Large intestine (tissue), 3 donors: ENCODE results near the gene CLCN3. TPM values are rescaled to one million over a fixed set of nuclear protein-coding genes. Genes with fewer than 3 reads are reported as not detected.
A peak's percentile ranks its signal among the peaks of the same experiment; 100 is the strongest.

ENCODE experiments used
- DNase-seq, 2 donors: peaks; one replicate each; pipeline versions ENCODE4 v3.0.0 to v3.0.0-alpha.2; 2013
- H3K27ac ChIP-seq: one replicate; pipeline ENCODE4 v1.5.1; 2013; ENCODE audit warnings: low read length
- H3K27me3 ChIP-seq: 2 replicates; pipeline ENCODE4 v1.6.1; 2013; ENCODE audit warnings: low read length; ENCODE audit not compliant: control insufficient read depth, insufficient read depth
- H3K36me3 ChIP-seq: 2 replicates; pipeline ENCODE4 v1.6.1; 2013; ENCODE audit warnings: low read length; ENCODE audit not compliant: control insufficient read depth, insufficient read depth
- H3K4me1 ChIP-seq: one replicate; pipeline ENCODE4 v1.6.1; 2013; ENCODE audit warnings: low read length; ENCODE audit not compliant: control insufficient read depth, insufficient read depth
- H3K4me3 ChIP-seq: one replicate; pipeline ENCODE4 v1.5.1; 2013; ENCODE audit warnings: low read length
- H3K9me3 ChIP-seq: one replicate; pipeline ENCODE4 v1.6.1; 2013; ENCODE audit warnings: mild to moderate bottlenecking, low read depth, low read length, moderate library complexity; ENCODE audit not compliant: control insufficient read depth
- WGBS: methylation state at CpG from one replicate; pipeline ENCODE4 v1.1.5; 2013; ENCODE audit warnings: low lambda C conversion rate; ENCODE audit not compliant: insufficient coverage; 5-methylcytosine and 5-hydroxymethylcytosine counted together
- polyA plus RNA-seq: library from polyadenylated mRNA; unstranded; fragments of 120-200 nt; gene quantifications from one replicate; pipeline ENCODE4 v1.2.1, GENCODE V29; 2013

Gene CLCN3
- polyA plus RNA-seq, 1 donor: 48.7 TPM

DNA sequence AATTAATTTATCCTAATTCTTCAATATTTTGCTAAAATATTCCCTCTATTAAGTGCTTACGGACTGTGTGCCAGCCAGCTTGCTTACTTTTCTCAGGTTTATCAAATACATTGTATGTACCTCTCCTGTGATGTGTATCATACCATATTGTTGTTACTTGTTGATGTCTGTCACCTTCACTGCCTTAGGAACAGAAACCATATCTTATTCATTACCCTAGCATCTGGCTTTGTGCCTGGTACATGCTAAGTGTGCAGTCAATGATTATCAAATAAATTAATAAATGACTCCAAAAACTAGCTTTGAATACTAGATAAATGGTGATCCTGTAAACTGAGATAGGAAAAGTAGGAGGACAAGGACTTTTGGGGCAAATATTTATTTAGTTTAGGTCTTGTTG is 6.9 kb downstream of the CLCN3 start:
- no peak overlapping the region for H3K4me3 ChIP-seq
- H3K9me3 ChIP-seq: no peaks in the 10 kb centered on the region
- peaks cover 2% of the 10 kb centered on the region for H3K36me3 ChIP-seq
- 100% methylated on average over 1 of the region's 1 CpG for WGBS
- no peak for DNase-seq
- H3K27me3 ChIP-seq: no peaks in the 10 kb centered on the region
- H3K4me1 ChIP-seq: no peaks in the 10 kb centered on the region
- no peak overlapping the region for H3K27ac ChIP-seq

DNA sequence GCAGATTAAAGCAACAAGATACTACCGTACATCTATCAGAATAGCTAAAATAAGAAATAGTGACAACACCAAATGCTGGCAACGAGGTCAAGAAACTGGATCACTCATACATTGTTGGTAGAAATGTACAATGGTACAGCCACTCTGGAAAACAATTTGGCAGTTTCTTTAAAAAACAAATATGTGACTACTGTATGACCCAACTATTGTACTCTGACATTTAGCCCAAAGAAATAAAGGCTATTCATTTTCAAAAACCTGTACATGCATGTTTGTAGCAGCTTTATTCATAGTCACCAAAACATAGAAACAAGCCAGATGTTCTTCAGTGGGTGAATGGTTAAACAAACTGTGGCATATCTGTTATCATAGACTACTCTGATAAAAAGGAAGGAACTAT is 8.2 kb downstream of the CLCN3 start:
- no peak for DNase-seq
- WGBS: 100% methylated on average over 1 of the region's 2 CpGs
- H3K4me1 ChIP-seq: no peaks in the 10 kb centered on the region
- H3K27me3 ChIP-seq: no peaks in the 10 kb centered on the region
- no peaks in the 10 kb centered on the region for H3K9me3 ChIP-seq
- H3K36me3 ChIP-seq: peaks cover 2% of the 10 kb centered on the region
- H3K27ac ChIP-seq: no peak overlapping the region
- no peak overlapping the region for H3K4me3 ChIP-seq

DNA sequence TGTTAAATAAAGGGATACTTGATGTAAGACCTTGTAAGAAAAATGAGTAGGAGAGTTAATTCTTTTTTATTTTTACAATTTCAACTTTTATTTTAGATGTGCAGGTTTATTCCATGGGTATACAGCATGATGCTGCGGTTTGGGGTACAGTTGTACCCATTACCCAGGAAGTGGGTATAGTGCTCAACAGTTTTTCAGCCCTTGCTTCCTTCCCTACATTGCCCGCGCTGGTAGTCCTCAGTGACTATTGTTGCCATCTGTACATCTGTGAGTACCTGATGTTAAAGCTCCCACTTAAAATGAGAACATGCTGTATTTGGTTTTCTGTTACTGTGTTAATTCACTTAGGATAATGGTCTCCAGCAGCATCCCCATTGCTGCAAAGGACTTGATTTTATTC is 9.7 kb downstream of the CLCN3 start:
- no CpG with 5 or more reads among the region's 3 CpGs for WGBS
- no peaks in the 10 kb centered on the region for H3K4me1 ChIP-seq
- no peaks in the 10 kb centered on the region for H3K27me3 ChIP-seq
- no peak overlapping the region for H3K4me3 ChIP-seq
- no peak overlapping the region for H3K27ac ChIP-seq
- H3K36me3 ChIP-seq: peaks cover 2% of the 10 kb centered on the region
- no peak for DNase-seq
- H3K9me3 ChIP-seq: no peaks in the 10 kb centered on the region

DNA sequence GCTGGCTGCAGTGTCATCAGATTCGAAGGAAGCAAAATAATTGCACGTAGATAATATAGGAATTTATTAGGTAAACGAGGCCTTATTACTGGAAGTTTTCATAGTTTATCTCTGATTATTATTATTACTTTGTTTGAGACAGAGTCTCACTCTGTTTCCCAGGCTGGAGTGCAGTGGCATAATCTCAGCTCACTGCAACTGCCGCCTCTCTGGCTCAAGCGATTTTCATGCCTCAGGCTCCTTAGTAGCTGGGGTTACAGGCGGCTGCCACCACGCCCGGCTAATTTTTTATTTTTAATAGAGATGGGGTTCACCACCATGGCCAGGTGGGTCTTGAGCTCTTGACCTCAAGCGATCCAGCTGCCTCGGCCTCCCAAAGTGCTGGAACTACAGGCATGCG is 12.5 kb downstream of the CLCN3 start:
- 57% methylated on average over 1 of the region's 11 CpGs for WGBS

DNA sequence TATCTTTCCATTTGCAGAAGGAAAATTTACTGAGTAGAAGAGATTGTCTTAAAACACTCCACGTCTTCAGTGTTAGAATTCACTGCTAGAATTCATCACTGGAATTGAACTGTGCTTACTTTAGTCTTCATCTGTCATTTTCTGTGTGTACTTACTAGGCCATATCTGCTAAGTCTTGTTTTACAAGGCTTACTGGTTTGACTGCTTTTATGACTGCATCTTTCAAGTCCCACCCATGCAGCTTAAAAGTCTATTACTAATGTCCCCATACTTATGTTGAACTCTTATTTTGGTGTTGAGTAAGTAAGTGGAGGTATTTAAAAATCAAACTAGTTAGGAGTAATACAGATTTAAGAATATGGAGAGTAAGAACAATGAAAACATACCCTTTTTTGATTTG is 14.6 kb downstream of the CLCN3 start:
- DNase-seq: peak; percentile 77 to 86
- Histone ChIP-seq H3K27ac (no peak overlapping the region), H3K27me3 (no peaks in the 10 kb centered on the region), H3K4me1 (no peaks in the 10 kb centered on the region), H3K36me3 (peaks cover 12% of the 10 kb centered on the region), H3K9me3 (no peaks in the 10 kb centered on the region), H3K4me3 (no peak overlapping the region)
- WGBS: no CpG with 5 or more reads among the region's 1 CpG

More for the DNA sequence above, 12.5 kb downstream of the CLCN3 start:
- no peak for DNase-seq
- H3K9me3 ChIP-seq: no peaks in the 10 kb centered on the region
- H3K4me1 ChIP-seq: no peaks in the 10 kb centered on the region
- no peak overlapping the region for H3K4me3 ChIP-seq
- H3K27me3 ChIP-seq: no peaks in the 10 kb centered on the region
- no peak overlapping the region for H3K27ac ChIP-seq
- peaks cover 4% of the 10 kb centered on the region for H3K36me3 ChIP-seq

DNA sequence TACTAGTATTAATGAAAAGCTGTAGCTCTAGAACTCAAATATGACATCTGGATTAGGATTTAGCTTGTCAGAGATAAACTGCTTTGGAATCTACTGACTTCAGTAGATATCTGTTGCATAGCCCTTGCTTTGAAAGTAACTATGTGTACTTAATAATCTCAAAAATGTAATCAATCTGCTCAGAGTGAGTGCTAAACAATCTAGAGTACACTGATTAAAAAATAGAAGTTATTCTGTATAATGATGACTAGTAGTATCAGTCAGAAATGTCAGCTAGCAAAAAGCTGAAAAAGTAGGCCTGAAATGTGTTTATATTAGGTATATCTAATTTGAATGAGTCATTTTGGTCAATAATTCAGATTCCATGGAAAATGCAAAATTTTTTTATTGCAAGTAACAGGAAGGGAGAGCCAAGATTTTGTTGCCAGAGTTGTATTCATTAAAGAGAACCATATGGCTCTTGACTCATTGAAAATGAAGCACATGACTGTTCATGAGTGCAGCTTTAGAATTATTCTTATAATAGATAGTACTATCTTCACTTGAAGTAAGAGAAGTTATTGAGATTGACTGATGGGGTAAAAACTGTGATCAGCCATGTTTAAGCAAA is 20.0 kb downstream of the CLCN3 start:
- no peak overlapping the region for H3K27ac ChIP-seq
- no peaks in the 10 kb centered on the region for H3K27me3 ChIP-seq
- peaks cover 15% of the 10 kb centered on the region for H3K36me3 ChIP-seq
- no peaks in the 10 kb centered on the region for H3K9me3 ChIP-seq
- DNase-seq: no peak
- no peak overlapping the region for H3K4me3 ChIP-seq
- peaks cover 2% of the 10 kb centered on the region for H3K4me1 ChIP-seq

DNA sequence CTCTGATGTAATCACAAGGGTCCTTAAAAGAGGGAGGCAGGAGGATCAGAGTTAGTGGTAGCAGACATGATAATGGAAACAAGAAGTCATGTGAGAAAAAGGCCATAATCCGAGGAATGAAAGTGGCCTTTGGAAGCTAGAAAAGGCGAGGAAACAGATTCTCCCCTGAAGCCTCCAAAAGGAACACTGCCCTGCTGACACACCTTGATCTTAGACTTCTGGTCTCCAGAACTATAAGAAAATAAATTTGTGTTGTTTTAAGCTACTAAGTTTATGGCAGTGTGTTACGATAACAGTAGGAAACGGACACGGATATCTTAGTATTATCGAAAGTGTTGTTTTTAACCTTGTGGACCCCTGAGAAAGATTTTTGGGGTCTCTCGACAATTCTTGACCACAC is 24.4 kb downstream of the CLCN3 start:
- 100% methylated on average over 2 of the region's 7 CpGs for WGBS
- H3K4me3 ChIP-seq: no peak overlapping the region
- DNase-seq: no peak
- H3K4me1 ChIP-seq: peaks cover 2% of the 10 kb centered on the region
- no peak overlapping the region for H3K27ac ChIP-seq
- no peaks in the 10 kb centered on the region for H3K27me3 ChIP-seq
- no peaks in the 10 kb centered on the region for H3K9me3 ChIP-seq
- peaks cover 9% of the 10 kb centered on the region for H3K36me3 ChIP-seq

DNA sequence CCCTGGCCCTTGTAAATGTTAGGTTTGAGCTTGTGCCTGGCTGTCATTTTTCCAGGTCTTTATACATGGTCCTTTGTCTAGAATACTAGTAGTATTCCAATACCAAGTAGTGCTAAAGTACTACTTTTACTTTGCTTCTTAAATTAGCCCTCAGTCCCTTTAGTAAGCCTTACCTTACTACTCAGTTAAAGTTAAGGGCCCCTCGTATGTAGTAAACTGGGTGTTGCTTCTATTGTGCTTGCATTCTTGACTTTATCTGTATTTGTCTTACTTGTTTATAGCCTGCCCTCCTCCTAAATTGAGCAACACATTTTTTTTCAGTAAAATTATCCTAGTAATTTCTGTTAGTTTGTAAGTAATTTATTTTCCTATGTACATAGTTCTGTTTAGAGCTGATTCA is 25.2 kb downstream of the CLCN3 start:
- peaks cover 9% of the 10 kb centered on the region for H3K36me3 ChIP-seq
- H3K9me3 ChIP-seq: no peaks in the 10 kb centered on the region
- H3K4me3 ChIP-seq: no peak overlapping the region
- DNase-seq: no peak
- H3K27ac ChIP-seq: no peak overlapping the region
- WGBS: 60% methylated on average over 1 of the region's 1 CpG
- H3K4me1 ChIP-seq: peaks cover 2% of the 10 kb centered on the region
- H3K27me3 ChIP-seq: no peaks in the 10 kb centered on the region

DNA sequence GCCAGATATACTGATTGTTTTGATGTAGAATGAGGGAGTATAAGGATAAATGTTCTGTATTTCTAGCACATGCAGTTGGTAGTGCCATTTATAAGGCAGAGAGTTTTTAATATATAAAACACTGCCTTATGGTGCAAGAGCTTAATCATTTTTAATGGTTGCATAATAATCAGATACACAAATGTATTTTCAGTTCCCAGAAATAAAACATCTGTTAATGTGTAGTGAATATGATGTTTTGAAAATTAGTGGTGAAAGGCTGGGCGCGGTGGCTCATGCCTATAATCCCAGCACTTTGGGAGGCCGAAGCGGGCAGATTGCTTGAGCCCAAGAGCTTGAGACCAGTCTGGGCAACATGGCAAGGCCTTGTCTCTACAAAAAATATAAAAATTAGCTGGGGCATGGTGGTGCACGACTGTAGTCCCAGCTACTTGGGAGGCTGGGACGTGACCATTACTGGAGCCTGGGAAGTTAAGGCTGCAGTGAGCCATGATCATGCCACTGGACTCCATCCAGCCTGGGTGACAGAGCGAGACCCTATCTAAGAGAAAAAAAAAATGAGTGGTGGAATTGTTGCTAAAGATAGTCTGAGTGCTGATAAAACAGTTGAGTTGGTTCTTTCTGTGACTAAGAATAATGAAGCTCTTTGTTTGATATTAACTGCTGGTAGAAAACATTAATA is 29.3 kb downstream of the CLCN3 start:
- no peaks in the 10 kb centered on the region for H3K27me3 ChIP-seq
- H3K4me3 ChIP-seq: no peak overlapping the region
- H3K36me3 ChIP-seq: peaks cover 4% of the 10 kb centered on the region
- H3K9me3 ChIP-seq: no peaks in the 10 kb centered on the region
- DNase-seq: no peak
- H3K27ac ChIP-seq: no peak overlapping the region
- 0% methylated on average over 1 of the region's 7 CpGs for WGBS
- peaks cover 2% of the 10 kb centered on the region for H3K4me1 ChIP-seq

DNA sequence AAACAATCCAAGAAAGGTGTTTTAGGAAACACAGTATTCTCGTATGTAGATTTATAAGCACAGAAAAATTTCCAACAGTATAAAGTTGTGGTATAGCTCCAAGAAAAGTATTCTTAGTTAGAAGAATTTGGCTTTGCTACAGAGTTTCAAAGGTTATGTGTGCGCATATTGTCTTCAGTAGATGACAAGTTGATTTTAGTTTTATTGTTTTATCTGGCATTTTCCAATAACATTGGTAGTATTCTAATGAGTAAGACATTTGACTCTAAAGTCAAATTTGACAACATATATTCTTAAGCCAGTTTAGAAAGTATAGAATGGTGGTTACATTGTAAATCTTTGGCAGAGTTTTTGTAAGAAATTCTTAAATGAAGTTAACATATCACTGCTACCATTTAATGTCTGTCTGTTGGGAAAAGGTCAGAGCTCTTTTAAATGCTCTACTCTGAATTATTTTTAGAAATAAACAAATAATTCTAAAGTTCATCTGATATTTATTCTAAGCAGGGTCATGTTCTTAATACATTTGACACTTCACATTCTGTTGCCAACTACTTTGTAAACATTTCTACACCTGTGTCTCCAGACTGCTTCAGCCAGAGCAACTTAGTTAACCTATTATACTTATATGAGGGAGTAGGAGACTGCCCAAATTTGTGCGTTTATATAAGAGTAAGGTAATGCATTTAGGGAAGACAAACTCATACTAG is 30.0 kb downstream of the CLCN3 start:
- H3K36me3 ChIP-seq: peaks cover 4% of the 10 kb centered on the region
- no peak for DNase-seq
- no peaks in the 10 kb centered on the region for H3K27me3 ChIP-seq
- no peaks in the 10 kb centered on the region for H3K9me3 ChIP-seq
- 56% methylated on average over 2 of the region's 3 CpGs for WGBS
- no peak overlapping the region for H3K4me3 ChIP-seq
- no peaks in the 10 kb centered on the region for H3K4me1 ChIP-seq
- H3K27ac ChIP-seq: no peak overlapping the region
